GF-D8 (cell line): ENCODE measurements around the gene VASP.

ENCODE experiments used
- DNase-seq: peaks from one replicate; lab custom pipeline; 2025; lab: John Stamatoyannopoulos, UW

Gene VASP

DNA sequence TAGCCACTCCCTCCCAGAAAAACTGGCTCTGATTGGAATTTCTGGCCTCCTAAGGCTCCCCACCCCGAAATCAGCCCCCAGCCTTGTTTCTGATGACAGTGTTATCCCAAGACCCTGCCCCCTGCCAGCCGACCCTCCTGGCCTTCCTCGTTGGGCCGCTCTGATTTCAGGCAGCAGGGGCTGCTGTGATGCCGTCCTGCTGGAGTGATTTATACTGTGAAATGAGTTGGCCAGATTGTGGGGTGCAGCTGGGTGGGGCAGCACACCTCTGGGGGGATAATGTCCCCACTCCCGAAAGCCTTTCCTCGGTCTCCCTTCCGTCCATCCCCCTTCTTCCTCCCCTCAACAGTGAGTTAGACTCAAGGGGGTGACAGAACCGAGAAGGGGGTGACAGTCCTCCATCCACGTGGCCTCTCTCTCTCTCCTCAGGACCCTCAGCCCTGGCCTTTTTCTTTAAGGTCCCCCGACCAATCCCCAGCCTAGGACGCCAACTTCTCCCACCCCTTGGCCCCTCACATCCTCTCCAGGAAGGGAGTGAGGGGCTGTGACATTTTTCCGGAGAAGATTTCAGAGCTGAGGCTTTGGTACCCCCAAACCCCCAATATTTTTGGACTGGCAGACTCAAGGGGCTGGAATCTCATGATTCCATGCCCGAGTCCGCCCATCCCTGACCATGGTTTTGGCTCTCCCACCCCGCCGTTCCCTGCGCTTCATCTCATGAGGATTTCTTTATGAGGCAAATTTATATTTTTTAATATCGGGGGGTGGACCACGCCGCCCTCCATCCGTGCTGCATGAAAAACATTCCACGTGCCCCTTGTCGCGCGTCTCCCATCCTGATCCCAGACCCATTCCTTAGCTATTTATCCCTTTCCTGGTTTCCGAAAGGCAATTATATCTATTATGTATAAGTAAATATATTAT, 33.3 kb upstream of the VASP start:
- DNase-seq = no peak

DNA sequence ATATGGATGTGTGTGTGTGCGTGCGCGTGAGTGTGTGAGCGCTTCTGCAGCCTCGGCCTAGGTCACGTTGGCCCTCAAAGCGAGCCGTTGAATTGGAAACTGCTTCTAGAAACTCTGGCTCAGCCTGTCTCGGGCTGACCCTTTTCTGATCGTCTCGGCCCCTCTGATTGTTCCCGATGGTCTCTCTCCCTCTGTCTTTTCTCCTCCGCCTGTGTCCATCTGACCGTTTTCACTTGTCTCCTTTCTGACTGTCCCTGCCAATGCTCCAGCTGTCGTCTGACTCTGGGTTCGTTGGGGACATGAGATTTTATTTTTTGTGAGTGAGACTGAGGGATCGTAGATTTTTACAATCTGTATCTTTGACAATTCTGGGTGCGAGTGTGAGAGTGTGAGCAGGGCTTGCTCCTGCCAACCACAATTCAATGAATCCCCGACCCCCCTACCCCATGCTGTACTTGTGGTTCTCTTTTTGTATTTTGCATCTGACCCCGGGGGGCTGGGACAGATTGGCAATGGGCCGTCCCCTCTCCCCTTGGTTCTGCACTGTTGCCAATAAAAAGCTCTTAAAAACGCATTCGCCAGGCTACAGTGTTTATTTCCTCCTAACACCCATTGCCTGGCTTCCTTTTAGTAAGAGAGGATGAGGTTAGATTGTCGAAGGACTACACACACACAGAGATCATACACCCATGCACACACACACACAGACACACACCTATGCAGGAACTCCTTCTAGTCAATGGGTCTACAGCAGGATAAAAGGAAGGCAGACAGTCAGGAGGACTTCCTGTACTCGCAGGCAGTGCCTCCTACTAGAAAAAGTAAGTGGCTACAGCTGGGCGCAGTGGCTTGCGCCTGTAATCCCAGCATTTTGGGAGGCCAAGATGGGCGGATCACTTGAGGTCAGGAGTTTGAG, 32.4 kb upstream of the VASP start:
- DNase-seq = no peak

DNA sequence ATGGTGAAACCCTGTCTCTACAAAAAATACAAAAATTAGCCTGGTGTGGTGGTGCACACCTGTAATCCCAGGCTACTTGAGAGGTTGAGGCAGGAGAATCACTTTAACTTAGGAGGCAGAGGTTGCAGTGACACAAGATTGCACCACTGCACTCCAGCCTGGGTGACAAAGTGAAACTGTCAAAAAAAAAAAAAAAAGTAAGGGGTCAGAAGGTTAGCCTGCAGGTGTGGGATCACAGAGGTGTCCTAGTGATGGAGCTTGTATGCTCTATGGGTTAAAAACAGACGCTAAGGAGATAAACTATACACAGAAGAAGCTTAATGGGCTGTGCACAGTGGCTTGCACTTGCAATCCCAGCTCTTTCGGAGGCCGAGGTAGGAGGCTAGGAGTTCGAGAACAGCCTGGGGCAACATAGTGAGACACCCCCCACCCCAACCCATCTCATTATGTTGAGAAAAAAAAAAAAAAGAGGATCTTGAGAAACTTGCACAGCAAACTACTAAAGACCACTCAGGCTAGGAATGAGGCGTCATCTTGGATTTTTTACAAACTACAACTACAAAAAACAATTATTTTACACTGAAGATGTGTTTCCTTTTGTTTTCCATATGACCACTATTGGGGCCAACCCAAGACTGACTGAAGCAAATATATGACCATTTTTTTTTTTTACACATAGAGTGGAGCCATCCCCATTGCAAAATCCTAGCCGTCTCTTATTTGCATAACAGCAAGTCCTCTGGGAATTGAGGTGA, 31.6 kb upstream of the VASP start:
- no peak for DNase-seq

DNA sequence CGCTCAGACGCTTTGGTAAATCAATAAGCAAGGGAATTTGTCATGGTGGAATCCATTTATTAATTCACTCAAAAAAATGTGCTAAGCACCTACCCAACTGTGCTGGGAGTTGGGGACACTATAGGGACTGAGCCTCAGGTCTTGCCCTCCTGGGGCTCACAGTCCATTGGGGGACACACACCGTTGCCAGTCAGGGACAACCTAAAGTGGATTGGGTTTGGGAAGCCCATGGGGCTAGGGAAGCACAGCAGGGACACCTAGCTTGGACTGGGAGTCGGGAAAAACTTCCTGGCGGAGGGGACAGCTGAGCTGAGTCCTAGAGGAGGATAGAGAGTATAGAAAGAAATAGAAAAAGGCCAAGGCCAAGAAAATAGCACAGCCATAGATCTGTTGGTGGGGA, 31.0 kb upstream of the VASP start:
- DNase-seq = no peak

DNA sequence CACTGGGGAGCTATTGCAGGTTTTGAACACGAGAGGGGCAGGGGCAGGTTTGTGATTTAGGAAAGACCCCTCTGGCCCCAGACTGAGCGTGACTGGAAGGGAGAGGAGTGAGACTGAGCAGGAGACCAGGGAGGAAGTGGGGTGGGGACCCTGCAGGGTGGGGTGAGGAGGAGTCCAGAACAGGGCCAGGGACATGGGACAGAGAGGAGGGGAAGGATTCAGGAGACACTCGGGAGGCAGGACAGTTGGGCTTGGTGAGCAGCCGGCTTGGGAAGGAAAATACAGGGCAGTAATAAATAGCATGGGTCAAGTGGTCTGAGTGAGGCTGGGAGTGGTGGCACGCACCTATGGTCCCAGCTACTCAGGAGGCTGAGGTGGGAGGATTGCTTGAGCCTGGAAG, 30.1 kb upstream of the VASP start:
- DNase-seq = no peak

DNA sequence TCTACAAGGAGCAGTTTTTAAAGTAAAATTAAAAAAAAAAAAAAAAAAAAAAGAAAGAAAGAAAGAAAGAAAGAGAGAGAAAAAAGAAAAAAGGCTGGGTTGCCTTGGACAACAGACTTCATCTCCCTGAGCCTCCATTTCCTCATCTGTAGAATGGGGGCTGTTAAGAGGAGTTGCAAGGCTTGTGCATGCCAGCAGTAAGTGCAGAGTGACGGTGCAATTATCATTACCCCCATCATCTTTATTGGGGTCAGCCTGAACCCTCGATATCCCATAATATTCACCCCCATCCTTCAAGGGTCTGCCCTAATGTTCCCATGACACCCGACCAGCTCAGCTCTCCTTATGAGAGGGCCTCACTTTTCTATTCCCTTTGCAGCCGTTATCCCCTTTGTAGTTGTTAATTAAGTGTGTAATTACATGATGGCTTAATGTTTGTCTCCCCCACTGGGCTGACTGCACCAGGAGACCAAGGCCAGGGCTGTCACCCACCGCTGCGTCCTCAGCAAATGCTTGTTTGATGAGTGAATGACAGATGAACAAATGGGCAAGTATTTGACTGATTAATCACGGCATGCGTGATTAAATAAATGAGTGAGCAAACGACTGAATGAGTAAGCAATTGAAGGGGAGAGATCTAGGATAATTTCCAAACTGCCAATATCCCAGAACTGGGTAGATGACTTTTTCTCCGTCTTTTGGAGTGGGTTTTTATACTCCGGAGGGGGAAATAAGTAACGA, 29.4 kb upstream of the VASP start:
- DNase-seq = no peak

DNA sequence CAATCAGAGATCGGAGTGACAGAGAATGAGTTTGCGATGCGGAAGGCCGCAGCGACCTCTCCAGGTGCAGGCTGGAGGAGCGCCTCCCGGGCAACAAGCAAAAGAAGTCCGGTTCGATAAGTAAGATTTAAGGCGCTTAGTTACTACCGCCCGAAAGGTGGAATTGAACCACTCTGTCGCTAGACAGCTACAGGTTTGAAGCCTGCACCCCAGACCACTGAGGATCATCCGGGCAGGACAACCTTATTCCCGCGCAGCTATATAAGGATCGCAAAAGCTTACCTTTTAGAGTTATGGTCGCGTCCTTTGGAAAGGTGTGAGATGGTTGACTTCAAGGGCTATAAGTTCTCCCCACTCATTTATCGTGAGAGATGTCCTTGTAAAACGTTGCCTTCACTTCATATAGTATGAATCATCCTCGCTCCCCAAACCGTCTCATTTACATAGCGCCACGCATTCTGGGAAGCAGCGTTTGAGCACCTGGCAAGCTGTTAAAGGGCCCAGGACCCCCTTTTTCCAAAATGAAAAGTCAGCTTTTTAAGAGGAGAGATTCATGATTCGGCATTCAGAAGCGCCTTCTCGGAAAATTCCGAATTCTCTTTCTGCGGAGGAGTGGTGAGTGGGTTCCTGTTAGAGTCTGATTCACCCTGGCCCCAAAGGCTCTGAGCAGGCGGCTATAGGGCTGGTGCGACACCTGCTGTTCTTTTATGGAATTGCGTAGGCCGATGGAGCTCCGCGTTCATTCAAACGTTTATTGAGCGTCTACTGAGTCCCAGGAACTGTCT, 28.6 kb upstream of the VASP start:
- DNase-seq = peak; percentile 92

DNA sequence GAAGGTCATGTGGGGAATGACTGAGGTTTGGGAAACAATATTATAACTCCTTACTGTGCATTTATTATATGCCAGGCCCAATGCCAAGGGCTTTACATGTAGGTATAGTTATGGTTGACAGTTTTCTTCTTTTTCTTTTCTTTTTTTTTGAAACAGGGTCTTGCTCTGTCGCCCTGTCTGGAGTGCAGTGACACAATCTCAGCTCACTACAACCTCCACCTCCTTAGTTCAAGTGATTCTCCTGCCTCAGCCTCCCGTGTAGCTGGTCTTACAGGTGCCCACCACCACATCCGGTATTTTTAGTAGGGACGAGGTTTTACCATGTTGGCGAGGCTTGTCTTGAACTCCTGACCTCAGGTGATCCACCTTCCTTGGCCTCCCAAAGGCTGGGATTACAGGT, 24.2 kb upstream of the VASP start:
- DNase-seq = no peak

DNA sequence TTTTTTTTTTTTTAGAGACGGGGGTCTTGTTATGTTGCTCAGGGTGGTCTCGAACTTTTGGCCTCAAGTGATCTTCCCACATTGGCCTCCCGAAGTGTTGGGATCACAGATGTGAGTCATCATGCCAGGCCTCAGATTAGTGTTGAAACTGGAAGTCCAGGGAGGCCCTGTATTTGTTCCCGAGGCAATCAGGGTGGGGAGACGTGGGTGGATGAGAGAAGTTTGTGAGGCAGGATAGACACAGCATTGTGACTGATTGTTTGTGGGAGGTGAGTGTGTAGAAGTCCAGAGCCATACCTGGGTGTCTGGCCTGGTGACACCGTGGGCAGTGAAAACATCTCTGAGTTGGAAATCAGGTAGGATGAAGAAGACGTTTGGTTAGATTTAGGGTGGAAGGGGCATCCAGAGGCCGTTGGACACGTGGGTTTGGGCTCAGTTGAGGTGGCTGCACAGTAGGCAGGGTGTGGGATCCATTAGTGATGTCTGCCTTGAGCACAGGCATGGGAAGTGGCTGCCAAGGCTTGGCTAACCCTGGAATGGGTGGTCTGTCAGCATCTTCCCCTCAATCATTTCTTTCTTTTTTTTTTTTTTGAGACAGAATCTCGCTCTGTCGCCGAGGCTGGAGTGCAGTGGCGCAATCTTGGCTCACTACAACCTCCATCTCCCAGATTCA, 22.9 kb upstream of the VASP start:
- DNase-seq = no peak

DNA sequence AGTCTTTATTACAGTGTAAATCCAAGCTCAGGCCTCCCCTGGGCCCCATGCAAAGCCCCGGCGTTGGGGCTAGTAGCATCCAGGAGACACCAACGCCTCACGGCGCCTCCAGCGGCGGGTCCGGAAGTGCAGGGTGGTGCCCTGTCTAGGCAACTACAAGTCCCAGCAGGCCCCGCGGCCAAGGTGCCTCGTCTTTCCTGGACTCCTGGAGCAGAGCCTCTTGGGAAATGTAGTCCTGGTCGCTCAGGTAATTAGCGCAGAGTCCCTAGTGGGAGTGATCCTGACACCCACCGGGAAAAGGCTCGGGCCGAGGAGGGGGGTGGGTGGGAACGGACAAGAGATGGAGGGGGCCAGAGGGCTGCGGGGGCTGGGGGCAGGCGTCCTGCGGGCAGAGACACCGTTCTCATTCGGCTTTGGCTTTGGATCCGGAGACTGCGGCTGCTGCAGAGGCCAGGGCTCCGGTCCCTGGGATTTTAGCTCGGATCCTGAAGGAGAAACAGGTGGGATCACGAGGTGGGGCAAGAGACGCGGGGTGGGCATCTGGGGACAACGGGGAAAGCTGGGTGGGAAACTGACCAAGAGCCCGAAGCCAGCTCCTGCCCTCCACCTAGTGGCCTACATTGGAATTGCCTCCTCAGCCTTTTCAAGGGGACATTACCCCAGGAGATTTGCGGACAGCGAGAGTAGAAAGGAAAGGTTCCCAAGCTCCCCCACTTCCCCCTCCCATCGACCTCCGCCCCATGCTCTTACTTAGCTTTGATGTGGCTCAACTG, 21.8 kb upstream of the VASP start:
- DNase-seq = peak; percentile 81

DNA sequence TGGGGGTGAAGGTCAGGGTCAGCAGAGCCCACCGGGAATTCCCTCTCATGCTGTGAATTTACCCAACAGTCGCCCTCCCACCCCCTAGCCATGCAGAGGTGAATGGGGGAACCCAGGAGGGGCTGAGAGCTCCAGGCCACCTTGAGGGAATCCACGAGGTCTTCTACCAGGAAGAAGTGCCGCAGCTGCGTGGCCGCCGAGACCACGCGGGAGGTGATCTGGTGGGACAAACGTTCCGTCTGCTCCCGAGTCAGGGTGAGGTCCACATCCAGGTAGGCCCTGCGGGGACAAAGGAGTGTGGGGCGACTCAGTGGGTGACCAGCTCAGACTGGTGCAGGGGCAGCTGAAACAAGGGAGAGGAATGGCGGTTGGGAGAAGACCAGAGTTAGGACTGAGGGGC, 18.6 kb upstream of the VASP start:
- no peak for DNase-seq

DNA sequence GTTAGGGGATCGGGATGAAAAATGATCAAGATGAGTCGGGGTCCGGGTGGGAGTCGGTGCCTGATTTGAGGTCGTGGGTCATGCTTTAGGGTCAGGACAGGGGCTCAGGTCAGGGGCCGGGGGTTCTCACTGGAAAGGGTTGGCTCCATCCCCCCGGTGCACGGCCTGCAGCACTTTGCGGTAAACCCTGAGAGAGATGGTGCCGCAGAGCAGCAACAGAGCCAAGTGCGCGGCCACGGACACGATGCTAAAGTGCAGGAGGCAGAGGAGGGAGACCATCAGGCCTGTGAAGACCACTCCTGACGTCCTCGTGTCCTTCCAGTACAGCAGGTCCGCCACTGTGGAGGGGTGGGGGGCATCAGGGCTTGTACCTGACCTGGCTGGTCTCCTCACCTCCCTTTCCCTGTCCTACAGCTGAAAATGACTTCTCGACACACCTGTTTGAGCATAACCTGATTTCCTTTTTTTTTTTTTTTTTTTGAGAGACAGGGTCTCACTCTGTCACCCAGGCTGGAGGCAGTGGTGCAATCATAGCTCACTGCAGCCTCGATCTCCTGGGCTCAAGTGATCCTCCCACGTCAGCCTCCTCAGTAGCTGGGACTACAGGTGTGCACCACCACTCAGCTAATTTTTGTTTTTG, 17.9 kb upstream of the VASP start:
- DNase-seq = no peak

DNA sequence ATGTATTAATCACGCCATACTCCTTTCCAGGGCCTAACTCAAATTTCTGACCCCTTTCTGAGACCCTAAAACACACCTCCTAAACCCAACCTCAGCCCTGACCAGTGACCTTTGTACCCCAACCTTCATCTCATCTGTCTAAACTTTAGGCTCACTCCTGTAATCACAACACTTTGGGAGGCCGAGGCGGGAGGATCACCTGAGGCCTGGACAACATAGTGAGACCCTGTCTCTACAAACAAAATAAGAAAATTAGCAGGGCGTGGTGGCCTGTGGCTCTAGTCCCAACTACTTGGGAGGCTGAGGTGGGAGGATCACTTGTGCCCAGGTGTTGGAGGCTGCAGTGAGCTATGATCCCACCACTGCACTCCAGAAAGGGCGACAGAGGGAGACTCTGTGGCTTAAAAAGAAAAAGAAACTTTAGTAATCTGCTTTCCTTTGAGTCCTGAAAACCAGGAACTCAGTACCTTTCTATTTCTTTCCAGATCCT, 15.1 kb upstream of the VASP start:
- no peak for DNase-seq

DNA sequence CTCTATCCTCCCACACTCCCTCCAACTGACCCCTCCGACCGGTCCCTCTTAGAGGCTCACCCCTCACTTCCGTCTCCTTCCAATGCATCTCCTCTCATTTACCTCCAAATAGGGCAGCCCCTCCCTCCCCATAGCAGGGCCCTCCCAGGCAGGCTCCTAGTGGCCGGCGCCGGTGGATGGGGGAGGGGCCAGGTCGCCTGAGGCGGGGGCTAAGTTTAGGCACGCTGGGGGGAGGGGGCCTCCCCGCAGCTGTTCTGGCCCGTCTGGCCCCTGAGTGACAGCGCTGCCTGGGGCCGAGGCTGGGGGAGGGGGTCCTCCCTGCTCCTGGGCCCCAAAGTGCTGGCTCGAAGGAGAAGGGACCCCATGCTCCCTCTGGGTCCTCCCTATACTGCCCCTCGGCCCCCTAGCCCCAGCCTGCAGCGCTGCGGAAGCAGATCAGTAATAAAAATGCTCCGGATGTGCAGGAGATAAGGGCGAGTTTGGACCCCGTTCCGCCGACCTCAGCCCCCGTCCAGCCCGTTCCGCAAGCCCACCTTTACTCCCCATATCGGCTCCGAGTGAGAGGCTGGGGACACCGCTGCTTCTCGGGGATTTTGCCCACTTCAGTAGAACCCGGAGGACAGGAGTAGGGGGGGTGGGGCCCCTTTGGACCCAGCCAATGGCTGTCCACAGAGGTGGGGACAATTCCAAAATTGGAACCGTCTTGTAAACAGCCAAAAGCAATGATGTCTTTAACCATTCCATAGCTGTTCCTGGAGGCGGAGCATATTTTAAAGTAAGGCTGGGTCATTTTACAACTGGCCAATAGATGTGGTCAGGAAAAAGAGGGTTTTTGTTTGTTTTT, 14.4 kb upstream of the VASP start:
- DNase-seq = no peak

DNA sequence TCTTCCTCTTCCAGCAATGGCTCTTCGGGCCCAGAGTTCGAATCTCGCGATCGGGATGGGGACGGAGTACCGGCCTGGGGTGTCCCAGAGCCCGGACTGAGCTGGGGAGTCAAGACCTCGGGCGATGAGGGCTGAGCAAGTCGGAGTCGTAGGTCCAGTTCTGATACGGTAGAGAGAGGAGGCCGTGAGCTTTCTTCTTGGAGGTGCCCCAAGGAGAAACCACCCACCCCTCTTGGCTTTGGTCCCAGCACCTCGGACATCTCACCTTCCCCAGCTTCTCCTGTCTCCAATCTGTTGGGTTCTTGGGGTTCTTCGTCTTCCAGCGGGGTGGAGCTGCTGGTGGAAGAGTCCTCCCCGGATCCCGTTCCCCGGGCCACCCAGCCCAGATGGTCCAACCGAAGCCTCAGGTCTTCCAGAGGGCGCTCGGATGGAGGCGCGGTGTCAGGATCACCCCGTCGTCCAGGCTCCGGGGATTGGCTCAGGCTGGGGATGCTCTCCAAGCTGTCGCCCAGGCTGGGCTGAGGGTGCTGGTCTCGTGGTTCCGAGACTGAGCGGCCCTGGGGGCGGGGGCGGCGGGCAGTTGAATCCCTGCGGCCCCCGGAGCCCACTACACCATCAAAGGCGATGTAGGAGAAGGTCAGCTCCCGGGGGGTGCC, 12.9 kb upstream of the VASP start:
- no peak for DNase-seq

DNA sequence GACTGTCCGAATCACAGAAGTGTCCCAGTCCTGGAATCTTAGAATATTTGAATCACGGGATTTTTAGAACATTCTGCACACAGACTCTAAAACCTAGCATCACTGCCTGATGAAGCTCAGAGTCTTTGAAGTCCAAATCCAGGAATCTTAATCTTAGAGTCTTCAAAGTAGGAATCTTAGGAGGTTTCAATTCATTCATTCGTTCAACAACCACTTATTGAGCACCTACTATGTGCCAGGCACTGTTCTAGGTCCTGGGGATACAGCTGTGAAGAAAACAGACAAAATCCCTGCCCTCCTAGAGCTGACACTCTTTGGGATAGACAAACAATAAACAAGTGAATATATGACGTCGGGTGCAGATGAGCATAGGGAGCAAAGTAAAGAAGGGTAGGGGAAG, 12.1 kb upstream of the VASP start:
- no peak for DNase-seq

DNA sequence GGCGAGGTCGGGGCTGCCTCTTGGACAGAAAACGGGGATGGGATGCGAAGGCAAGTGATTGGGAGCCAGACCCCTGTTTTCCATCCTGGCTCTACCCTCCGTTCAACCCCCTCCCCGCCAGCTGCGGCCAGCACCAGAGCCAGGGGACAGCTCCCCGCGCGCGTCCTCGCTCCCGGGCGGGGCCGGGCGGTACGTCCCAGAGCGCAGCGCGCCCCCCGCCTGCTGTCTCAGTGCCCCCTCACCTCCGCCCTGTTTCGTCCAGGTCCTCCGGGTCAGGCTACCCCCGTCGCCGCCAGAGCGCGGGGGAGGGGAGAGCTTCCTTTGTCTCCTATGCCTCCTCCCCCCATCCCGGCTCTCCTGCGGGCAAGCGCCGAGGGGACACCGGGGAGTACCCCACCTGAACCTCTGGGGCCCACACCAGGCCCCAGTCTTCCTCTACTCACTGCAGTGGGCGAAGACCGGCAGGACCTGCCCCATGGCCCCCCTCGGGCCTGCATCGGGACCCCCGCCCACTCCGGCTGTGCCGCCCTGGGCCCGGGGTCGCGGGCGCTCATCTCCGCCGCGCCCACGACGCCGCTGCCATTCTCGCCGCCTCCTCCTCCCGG, 10.8 kb upstream of the VASP start:
- DNase-seq = no peak
